A673 (cell line): Measurements from ENCODE around the gene CLCN7. TPM values are rescaled to one million over a fixed set of nuclear protein-coding genes. Genes with fewer than 3 reads are reported as not detected.

Experiments used
- BruUV-seq: library from RNA; stranded (reverse); fragments of 400-500 nt; replicated peaks from 2 replicates; lab custom pipeline; 2021; lab: Mats Ljungman, UMichigan
- CTCF ChIA-PET: fragments of 300-600 bp; sonication (Branson Sonifier 250); formaldehyde crosslinking; loops from one replicate; lab custom pipeline; 2022; ENCODE audit warnings: antibody characterized with exemption; lab: Charles Lee
- POLR2A ChIA-PET: fragments of 300-600 bp; sonication (Branson Sonifier 250); formaldehyde crosslinking; loops from one replicate; lab custom pipeline; 2022; ENCODE audit warnings: antibody characterized with exemption; ENCODE audit not compliant: low non-redundant PET; lab: Charles Lee
- DNase-seq: peaks from one replicate; pipeline ENCODE4 v3.0.0-alpha.2; 2015; ENCODE audit warnings: low spot score
- H3K27ac ChIP-seq: fragments of 200-600 bp; sonication (generic); 2 replicates; pipeline ENCODE4 v1.5.1; 2016; ENCODE audit warnings: mixed run types, low read depth, mild to moderate bottlenecking, mixed read lengths, antibody characterized with exemption, low read length; ENCODE audit not compliant: poor library complexity, severe bottlenecking
- H3K27me3 ChIP-seq: fragments of 200-600 bp; sonication (generic); replicated peaks from 2 replicates; pipeline ENCODE4 v1.6.1; 2017; ENCODE audit warnings: mixed run types, low read depth, mild to moderate bottlenecking, mixed read lengths, antibody characterized with exemption, low read length; ENCODE audit not compliant: insufficient read depth, poor library complexity
- H3K36me3 ChIP-seq: fragments of 200-600 bp; sonication (generic); 2 replicates; pipeline ENCODE4 v1.6.1; 2016; ENCODE audit warnings: mixed run types, mild to moderate bottlenecking, mixed read lengths, antibody characterized with exemption, low read length; ENCODE audit not compliant: insufficient read depth, poor library complexity, severe bottlenecking
- H3K4me1 ChIP-seq: fragments of 200-600 bp; sonication (generic); 2 replicates; pipeline ENCODE4 v1.6.1; 2017; ENCODE audit warnings: mixed run types, mild to moderate bottlenecking, mixed read lengths, antibody characterized with exemption, low read length; ENCODE audit not compliant: insufficient read depth, poor library complexity, severe bottlenecking
- H3K4me3 ChIP-seq: fragments of 200-600 bp; sonication (generic); 2 replicates; pipeline ENCODE4 v1.5.1; 2016; ENCODE audit warnings: low read depth, mixed run types, mild to moderate bottlenecking, mixed read lengths, low read length; ENCODE audit not compliant: poor library complexity, severe bottlenecking
- H3K9me3 ChIP-seq: fragments of 200-600 bp; sonication (generic); 2 replicates; pipeline ENCODE4 v1.6.1; 2016; ENCODE audit warnings: mixed run types, low read depth, mild to moderate bottlenecking, mixed read lengths, antibody characterized with exemption, low read length; ENCODE audit not compliant: poor library complexity, severe bottlenecking
- CTCF ChIP-seq: fragments of 300-800, 200-600 bp; sonication (generic); conservative IDR thresholded peaks from 2 replicates; pipeline ENCODE4 v1.5.1; 2017; ENCODE audit warnings: low read depth, mild to moderate bottlenecking, antibody characterized with exemption, low read length, moderate library complexity, mixed read lengths
- EZH2 ChIP-seq: fragments of 200-600 bp; sonication (generic); IDR thresholded peaks from 2 replicates; pipeline ENCODE4 v1.6.1; 2017; ENCODE audit warnings: borderline replicate concordance, low read depth, mild to moderate bottlenecking, mixed read lengths, antibody characterized with exemption, low read length; ENCODE audit not compliant: poor library complexity, severe bottlenecking
- intact Hi-C: fragments of 100-400 bp; cut with micrococcal nuclease; formaldehyde crosslinking; loops from one replicate; pipeline ENCODE4 v1.10.0; 2022; ENCODE audit not compliant: unreplicated experiment
- total RNA-seq: library from RNA; stranded (reverse); gene quantifications from 2 replicates; pipeline ENCODE4 v1.2.3, GENCODE V29; 2021

CLCN7 gene
- total RNA-seq, 1 experiment from 2014 or later, result 89.3 TPM

DNA sequence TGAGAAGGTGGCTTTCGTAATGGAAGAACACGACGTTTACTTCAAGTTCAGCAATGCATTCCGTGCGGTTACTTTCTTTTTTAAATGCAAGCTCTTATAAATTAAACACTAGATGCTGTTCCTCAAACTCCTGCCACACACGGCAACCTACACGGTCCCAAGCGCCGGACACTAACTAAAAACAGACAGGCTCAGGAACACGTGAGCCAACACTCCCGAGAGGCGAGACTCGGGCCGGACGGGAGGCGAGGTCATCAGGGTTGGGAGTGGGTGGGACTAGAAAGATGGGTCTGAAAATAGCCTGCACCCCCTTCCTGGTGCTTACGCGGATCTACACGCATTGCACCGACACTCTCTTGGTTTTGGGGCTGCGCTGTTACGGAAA, 6.4 kb downstream of the CLCN7 start:
- POLR2A ChIA-PET, result no interaction called here
- no peak for TF ChIP-seq EZH2
- TF ChIP-seq CTCF, result no peak
- CTCF ChIA-PET, result no interaction called here
- no peaks in the 10 kb centered on the region for H3K36me3 ChIP-seq
- H3K27me3 ChIP-seq, result no peaks in the 10 kb centered on the region
- intact Hi-C loops, result no loop called here
- no TSS peak for BruUV-seq
- H3K4me1 ChIP-seq, result no peaks in the 10 kb centered on the region
- DNase-seq, result no peak
- no peak overlapping the region for H3K4me3 ChIP-seq
- no peaks in the 10 kb centered on the region for H3K9me3 ChIP-seq
- H3K27ac ChIP-seq, result no peak overlapping the region

GRCh38 chr16:1466968-1467521, 7.8 kb downstream of the CLCN7 start:
- POLR2A ChIA-PET, result no interaction called here
- Histone ChIP-seq H3K4me3 (no peak overlapping the region), H3K4me1 (no peaks in the 10 kb centered on the region), H3K27me3 (no peaks in the 10 kb centered on the region), H3K36me3 (no peaks in the 10 kb centered on the region), H3K9me3 (no peaks in the 10 kb centered on the region), H3K27ac (no peak overlapping the region)
- DNase-seq, result no peak
- intact Hi-C loops, result no loop called here
- CTCF ChIA-PET, result no interaction called here
- BruUV-seq, result no TSS peak
- no peak for TF ChIP-seq CTCF
- TF ChIP-seq EZH2, result no peak

DNA sequence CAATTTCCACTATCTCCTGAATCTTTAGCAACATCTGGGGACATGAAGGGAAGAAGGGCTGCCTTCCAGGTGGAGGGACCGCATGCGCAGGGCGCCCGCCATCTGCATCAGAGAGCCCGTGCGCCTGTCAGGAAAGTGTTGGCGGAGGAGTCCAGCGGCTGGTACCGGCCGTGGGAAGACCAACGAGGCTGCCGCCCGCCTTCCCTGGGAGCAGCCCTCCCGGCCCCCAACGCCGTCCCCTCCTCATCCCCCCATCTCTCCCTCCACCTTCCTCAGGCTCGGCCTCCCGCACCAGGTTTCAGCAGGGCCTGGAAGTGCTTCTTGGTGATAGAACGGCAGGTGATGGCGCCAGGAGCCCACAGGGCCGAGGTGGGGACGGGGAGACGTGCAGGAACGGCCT, 8.8 kb downstream of the CLCN7 start:
- H3K27ac ChIP-seq, result no peak overlapping the region
- no peak for TF ChIP-seq EZH2
- no peak for TF ChIP-seq CTCF
- no peak overlapping the region for H3K4me3 ChIP-seq
- no peaks in the 10 kb centered on the region for H3K36me3 ChIP-seq
- POLR2A ChIA-PET, result no interaction called here
- no TSS peak for BruUV-seq
- H3K9me3 ChIP-seq, result no peaks in the 10 kb centered on the region
- CTCF ChIA-PET, result no interaction called here
- H3K27me3 ChIP-seq, result no peaks in the 10 kb centered on the region
- DNase-seq, result no peak
- H3K4me1 ChIP-seq, result no peaks in the 10 kb centered on the region
- intact Hi-C loops, result no loop called here
